Measurements from ENCODE around the gene SEPTIN14.
"Not testable (repeated sequence)": the region's sequence is repeated elsewhere in the genome, so short reads cannot be mapped to it uniquely, and the experiment has no call there.

Gene SEPTIN14

GRCh38 chr7:55778631-55779030 lies 83.9 kb downstream of the SEPTIN14 start:
- no peak for DNase-seq

GRCh38 chr7:55776196-55776595 lies 86.4 kb downstream of the SEPTIN14 start:
- no peak for DNase-seq

GRCh38 chr7:55775051-55775420 lies 87.5 kb downstream of the SEPTIN14 start:
- DNase-seq, result no peak

- DNase-seq, result no peak
Observed at GRCh38 chr7:55774327-55775050, 88.1 kb downstream of the SEPTIN14 start.

- DNase-seq, result no peak
Observed at GRCh38 chr7:55770778-55771177, 91.8 kb downstream of the SEPTIN14 start.

- not testable (repeated sequence) for DNase-seq
Observed at GRCh38 chr7:55753274-55753862, 109.2 kb downstream of the SEPTIN14 start.

- DNase-seq, result not testable (repeated sequence)
Observed at GRCh38 chr7:55744706-55745105, 117.8 kb downstream of the SEPTIN14 start.
